COLO668 (cell line): ENCODE data around the gene HOXB2.

Experiments
- DNase-seq: peaks from one replicate; lab custom pipeline; 2025; ENCODE audit not compliant: unreplicated experiment; lab: John Stamatoyannopoulos, UW

The HOXB2 gene

DNA sequence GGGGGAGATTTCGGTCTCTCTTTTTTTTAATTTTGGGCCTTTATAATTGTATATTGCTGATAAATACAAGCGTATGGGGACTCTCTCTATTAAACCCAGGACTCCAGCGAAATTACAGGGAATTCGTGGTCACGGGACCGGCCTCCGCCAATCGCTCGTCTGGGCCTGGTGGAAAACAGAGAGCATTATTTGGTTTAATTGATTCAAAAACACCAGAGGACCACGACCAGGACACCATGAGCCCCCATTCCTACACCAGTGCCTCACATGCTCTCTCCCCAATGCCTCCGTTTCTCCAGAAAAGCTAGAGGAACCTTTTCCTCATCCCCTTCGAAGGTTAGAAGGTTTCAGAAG is at the start of gene HOXB2:
TSS of gene HOXB2 (minus strand) at position 88 of the 354 bp plus-strand sequence. CDS start 198 bp downstream, outside the sequence.
- peak; percentile 42 for DNase-seq

DNA sequence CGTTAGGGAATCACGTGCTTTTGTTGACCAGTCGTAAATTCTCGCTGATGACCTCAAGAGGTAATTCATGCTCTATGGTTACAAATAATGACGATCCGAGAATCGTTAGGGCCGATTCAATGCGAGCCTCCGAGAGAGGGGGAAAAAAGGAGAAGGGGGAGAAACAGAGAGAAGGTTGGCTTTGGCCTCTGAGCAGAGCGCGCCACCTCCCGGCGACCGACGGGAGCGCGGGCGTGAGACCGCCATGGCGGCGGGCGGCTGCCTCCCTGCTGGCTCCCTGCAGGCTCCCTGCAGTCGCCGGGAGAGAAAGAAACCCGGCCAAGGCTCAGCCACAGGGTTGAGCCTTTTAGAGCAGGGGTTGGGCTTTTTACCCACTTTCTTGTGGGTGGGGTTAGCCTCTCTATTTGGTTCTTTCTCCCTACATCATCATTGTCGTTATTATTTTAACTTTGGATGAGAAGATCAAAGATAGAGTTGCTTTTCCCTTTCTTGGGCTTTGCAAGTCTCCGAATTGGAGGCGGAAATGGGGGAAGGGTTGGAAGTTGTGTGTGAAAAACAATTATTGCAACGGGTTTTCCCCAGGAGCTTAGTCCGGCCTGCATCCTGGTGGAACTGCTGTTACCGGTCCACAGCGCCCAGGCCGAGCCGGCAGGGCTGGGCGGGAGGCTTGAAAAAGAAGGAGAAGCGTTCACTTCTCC is 49.1 kb upstream of the HOXB2 start:
- peak; percentile 85 for DNase-seq

DNA sequence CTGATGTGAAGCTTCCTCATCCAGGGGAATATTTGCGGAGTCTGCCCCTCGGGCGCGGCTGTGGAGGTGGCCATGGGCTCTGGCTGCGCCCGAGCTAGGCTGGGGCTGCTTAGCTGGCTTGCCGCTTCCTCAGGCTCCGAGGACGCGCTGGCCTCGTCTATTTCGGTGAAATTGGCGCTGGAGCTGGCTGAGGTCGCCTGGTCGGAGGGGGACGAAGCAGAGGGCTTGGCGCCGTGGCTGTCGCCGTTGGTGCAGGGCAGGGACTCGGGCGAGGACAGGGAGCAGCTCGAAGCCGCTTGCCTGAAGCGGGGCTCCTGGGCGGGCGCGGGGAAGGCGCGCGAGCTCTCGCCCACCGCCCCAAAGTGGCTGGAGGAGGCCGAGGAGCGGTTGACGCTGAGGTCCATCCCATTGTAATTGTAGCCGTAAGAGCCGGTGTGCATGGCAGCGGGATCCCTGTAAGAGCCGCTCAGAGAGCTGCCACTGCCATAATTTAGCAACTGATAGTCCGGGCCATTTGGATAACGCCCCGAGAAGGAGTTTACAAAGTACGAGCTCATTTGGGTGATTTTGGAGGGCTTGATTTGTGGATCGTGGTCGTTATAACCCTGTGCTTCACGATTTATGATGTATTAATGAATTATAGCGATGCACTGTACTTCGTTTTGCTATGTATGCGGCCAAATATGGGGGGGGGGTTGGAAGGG is 48.4 kb upstream of the HOXB2 start, which contains the start of gene HOXB5:
TSS of gene HOXB5 (minus strand) at position 654 of the 704 bp plus-strand sequence. CDS start at position 557, 97 bp downstream.
- peak; percentile 58 for DNase-seq

DNA sequence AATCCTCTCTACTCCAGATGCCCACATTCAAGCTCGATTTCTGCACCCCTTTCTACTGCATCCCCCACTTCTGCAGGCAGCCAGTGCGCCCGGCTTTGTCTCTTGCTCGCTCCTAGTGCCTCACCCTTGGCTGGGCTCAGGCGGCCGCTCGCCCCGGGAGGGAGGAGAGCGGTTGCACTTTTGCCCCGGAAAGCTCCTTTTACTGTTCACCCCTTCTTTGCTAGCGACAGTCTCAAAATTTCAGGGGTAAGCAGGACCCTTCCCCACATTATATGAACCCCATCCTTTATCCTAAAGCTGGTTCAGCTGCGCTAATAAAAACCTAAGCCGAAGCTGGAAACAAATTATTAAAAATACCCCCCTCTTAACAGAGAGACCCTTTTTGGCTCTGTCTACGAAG is 47.7 kb upstream of the HOXB2 start:
- peak; percentile 55 for DNase-seq

DNA sequence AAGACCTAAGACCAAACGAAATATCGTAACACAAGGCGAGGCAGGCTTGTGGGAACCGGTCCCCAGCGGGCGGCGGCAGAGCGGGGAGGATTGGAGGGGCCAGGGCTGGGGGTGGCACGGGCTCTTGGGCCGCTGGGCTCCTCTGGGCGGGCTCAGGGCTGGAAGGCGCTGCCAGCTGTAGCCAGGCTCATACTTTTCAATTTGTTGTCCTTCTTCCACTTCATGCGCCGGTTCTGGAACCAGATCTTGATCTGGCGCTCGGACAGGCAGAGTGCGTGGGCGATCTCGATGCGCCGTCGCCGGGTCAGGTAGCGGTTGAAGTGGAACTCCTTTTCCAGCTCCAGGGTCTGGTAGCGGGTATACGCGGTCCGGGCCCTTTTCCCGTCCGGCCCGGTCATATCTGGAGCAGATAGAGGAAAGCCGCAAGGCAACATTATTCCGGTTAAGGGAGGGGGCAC is 47.2 kb upstream of the HOXB2 start:
- peak; percentile 60 for DNase-seq

DNA sequence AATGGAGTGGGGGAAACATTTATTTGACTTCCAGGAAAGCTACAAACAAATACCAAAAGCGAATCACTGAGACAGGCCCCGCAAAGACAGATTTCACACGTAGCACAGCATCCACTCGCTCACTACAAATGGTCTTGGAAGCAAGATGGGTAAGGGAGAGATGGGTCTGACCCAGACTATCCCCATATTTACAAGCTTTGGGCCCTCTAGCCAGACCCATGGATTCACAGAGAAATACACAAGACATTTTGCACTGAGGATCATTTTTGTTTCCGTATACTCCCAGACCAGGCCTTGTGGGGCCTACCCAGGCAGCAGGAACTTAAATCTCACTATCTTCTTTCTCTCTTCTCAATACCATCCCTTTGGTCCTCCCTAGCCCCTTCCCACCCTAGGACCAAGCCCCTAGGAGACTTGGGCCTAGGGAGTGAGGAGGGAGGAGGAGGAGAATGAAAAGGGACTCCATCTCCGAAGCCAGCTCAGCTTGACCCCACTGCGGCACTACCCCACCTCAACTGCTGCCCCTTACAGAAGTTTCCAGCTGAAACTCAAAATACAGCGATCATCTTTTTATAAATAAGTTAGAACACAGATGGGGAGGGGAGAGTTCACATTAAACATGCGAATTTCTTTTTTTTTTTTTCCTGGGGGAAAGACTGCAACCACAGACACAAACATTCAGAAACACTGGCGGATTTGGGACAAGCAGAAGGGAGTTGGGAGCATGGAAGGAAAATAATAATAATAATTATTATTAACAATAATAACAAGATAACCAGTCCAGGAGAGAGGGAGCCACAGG is 46.5 kb upstream of the HOXB2 start:
- no peak for DNase-seq

DNA sequence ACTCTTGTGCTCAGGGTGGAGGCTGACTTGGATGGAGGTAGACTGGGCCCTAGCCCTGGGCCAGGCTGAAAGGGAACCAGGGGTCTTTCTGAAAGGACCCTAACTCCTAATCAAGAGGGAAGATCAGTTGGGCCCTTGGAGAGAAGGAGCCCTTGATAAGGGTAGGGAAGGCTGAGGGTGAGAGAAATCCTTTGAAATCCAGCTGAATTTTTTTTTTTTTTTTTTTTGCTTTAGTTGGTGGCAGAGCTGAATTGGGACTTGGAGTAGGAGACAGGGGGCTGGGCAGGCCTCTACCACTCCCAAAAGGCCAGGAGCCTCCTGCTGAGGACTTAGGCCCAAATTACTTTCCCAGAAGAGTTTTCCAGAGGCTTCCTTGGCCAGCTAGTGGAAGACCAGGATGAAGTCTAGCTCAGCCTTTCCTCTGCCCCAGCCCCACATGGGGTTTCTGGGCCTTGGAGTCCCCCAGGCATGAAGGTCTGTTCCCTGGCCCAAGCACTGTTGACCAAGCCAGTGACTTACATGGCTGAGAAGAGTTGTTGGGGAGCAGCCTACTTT is 45.8 kb upstream of the HOXB2 start:
- DNase-seq = no peak

DNA sequence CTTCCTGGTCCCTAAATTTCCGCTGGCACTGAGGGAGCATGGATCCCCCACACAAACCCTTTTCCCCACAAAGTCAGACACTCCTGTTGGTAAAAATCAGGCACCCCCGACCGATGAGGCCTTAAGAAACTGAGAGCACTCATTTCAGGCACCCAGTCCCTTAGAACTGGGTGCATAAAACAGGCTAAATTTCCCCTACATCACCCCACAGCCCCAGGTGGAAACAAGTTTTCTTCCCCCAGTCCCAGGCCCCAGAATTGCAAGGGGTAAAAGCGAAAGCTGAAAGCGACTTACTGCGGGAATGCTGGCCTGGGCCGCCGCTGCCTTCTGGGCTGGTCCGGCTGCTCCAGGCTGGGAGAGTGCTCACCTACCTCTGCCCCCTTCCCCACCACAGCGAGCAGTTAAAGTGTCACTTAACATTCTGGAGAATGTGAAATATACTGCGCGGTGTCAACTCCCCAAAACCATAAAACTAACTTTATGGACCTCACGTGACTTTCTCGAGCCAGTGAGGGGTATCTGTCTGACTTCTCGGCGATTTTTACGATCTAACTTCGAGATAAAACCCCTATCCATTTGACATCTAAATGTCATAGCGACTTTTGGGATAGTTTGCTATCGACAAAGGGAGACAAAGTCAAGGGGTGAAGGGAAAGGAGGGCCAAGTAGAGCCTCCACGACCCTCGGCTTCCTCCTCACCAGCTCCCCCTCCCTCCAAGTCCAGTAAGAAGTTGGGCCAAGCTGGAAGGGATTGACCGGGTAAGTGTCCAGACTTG is 45.1 kb upstream of the HOXB2 start, which contains the start of gene HOXB3:
TSS of gene HOXB3 (minus strand) at position 411 of the 776 bp plus-strand sequence. CDS start 37,767 bp downstream, outside the sequence.
- peak; percentile 29 for DNase-seq

DNA sequence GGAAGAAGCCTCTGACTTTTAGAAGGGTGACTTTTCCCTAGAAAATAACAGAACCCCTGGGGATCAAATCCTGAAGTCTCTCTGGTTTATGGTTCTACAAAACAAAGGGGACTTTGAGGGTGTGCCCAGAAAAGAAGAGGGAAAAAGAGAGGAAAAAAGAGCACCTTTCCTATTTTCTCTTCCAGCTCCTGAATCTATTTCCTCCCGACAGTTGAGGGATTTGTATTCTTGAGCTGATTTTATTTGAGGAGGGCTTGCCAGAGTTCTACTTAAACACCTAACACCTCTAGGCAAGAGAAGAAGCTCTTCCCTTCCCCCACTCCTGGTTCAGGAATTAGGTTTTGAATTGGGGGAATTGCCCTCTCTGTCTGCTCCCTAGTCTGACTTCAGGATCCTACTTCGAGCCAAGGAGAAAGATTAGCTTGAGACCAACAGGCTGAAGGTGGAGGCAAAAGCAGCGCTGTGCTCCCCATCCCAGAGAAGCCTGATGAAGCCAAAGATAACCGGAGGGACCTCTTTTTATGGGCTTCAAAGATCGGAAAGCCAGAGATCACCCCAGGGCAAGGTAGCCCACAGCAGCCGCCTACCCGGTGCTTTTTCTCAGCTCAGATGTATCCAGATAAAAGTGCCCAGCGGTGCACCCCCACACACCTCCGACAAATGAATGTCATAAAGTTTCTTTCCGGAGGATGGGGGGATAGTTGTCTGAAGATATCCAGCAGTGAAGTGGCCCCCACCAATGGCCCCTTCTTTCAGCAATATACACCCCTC is 44.3 kb upstream of the HOXB2 start:
- DNase-seq = no peak

DNA sequence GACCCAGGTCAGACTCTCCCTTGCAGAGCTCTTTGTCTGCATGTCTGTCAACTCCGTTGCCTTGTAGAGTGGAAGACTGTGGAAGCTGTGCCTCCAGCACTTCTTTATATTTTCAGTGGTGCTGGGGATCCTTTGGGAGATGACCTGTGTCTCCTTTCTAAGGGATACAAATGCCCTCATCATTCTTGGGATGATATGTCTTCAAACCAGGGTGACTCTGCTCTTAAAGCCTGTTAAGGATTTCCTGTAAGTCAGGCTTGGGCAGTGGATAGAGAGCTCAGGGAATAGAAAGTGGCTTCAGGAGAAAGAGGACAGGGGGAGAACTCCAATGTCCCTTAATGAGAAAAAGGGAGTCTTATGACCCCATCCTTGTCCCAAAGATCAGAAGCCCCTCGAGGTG is 43.6 kb upstream of the HOXB2 start:
- no peak for DNase-seq

DNA sequence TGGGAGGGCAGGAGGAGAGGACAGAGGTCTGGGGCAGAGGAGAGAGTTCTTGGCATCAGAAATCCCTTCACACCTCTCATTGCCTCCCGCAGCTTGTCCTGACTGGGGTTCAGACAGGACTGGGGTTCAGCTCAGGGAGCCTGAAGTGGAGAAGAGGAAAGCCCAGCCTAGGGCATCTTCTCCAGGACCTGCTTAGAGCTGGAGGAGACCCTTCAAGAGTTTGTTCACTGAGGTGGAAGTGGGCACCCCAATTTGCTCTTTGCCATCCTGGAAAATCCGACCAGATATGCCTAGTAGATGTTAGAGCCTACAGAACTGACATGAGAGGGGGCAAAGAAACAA is 43.1 kb upstream of the HOXB2 start:
- DNase-seq = no peak

DNA sequence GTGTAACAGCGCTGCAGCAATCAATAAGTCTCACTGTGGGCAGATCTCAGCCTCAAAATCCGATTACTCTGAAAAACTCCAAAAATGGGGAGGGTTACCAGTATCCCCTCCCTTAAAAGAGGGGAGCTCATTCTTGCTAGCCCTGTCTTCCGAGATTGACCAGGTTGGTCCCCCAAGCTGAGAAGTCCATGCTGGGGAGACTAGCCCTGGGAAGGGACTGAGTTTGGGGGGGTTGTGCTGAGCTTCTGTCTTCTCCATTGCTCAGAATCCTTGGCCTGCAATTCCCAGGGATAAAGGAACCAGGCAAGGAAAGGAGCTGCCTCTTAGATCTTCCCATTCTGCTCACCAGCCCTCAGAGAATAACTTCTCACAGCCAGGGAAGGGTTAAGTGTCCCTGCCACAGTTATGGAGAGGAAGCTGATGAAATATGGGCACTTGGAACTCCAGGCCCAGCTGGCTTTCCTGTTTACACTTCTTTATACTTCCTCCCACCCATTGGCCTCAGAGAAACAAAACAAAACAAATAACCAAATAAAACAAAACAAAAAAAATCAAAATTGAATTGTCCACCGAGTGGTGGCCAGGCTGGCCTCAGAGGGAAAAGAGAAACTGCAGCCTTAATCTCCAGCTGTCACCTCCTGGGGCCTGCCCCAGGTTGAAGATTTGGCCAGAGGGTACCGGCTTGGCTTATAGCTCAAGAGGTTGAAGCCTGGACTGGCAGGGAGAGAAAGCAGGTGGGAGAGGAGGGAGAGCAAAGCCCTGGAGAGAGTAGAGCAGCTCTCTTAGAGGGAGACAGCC is 42.6 kb upstream of the HOXB2 start:
- peak; percentile 59 for DNase-seq

DNA sequence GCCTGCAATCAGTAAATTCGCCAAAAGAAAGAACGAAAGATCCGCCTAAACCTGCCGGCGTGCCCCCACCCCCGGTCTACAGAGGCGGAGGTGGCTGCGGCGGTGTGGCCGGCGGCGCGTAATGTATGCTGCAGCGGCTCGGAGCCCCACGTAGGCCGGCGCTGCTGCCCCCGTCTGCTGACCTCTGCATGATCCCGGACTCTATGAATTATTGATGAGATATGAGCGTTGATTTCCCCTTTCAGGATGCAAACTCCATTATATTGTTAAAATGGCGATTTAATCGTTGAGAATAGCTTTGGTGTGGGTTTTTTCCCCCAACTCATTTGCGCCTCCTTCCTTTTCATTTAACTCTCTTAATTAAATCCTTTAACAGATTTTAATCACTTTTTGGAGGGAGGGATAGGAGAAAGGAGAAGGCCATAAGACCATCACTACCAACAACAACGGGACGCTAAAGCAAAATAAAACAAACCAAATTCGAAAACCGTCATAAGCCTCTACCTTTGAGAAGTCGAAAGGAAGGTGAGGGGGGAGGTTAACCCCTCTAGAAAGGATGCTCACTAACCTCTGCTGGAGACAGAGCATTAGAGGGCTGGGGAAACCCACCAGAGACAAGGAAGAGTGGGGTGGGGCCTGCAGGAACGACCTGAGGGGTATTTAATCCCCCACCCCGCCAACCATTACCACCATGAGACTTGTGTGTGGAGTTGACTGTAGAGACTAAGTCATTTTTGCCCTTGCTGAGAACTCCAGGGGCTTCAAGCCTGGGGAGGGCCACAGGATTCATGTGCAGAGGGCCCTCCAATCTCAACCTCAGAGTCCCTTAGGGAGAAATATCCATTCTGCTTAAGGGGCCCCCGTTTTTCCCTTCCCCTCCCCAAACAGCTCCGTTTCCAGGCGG is 41.7 kb upstream of the HOXB2 start:
- peak; percentile 70 for DNase-seq

DNA sequence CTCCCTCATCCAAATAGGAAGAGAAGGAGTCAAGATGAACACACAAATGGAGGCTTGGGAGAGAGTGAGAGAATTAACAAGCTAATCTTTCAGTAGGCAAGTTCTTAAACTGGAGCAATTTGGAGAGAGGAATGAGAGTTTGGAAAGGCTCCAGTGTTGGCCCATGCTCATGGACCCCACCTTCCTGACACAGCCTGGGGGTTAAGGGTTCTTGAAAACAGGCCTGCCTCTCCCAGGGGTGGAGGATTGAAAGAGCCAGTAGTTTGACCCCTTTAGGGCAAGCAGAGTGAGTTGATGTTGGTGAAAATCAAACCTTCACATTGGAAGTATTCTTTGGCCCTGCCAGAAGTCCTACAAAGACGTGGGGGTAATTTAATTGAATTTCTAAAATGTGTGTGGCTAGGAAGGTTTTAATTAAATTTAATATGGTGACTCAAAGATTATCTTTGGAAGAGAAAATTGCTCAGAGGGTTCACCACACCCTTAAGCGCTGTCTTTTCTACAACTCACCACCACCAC is 39.4 kb upstream of the HOXB2 start:
- DNase-seq = no peak

DNA sequence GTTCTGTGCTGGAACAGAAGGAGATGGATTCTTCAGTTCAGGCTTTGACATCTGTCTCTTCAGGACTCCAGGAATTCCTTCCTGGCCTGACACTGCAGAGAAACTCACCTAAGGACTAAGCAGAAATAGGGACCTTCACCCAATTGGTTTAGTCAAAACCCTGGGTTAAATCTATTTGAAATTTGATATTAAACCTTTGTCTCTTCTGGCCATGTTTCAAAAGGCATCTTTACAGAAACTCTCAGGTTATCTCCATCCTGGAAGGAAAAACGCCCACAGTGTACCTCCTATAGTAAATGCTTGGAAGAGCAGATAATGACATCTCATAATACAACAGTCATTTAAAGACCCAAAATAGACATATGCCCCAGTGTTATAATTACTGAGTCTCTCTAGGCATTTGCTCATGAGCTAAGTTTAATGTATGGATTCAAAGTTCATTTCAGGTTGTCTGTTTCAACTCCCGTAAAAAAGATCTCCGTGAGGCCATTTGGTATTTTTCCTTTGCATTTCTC is 38.9 kb upstream of the HOXB2 start:
- DNase-seq = no peak

DNA sequence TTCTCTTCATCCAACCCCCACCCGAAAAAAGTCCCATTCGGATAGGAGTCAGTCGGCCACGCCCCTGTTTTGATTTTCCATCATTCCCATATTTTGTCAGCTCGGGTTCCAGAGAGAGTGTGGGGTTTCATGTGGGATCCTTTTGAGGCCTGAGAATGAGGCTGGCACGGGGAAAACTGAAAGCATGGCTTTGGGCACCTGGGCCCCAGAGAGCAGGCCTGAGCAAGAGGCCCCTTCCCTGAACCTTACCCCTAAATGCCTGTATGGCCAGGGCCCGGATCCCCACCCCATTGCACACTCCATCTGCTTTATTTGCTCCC is 37.8 kb upstream of the HOXB2 start:
- DNase-seq = peak; percentile 31

DNA sequence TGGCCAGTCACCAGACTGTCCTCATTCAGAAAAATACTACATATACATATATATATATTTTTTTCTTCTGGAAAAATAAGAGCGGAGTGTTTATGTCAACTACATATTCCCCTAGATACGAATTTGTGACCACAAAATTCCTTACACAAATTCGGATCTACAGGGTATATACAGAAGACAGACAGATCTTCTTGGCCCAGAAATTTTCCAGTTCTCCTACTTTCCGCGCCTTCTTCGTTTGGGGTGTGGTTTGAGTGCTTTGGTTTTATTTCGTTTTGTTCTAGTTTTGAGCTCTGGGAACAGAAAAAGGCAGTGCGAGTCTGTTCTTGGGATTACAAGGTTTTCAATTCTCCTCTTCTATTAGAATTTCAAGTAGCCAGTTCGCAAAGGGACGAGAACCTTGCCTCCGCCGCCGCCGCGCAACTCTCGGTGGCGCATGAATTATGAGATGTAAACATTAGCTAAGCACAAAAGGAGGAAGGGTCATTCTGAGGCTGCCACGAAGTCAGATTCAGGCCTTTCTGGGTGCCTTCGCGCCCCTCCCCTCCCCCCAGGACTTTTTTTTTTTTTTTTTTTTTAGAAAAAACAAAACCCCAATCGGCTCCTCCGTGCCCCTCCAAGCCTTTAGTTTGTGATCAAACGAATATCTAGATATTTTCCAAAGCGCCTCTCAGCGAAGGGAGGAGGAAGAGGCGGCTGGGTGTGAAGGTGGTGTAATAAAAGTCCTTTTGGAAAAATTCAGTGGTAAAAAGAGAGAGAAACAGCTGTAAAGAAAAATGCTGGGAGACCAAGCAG is 35.0 kb upstream of the HOXB2 start:
- peak; percentile 47 for DNase-seq
